IMR-90 (cell line): ENCODE data around the gene SNRNP40. TPM values are rescaled to one million over a fixed set of nuclear protein-coding genes. Genes with fewer than 3 reads are reported as not detected.

Source experiments
- ATAC-seq: fragments of 200-7000 bp; cut with Tn5 transposase; 2 replicates; pipeline ENCODE4 v1.9.1; 2020; ENCODE audit warnings: low read depth, mild to moderate bottlenecking, moderate library complexity
- BruUV-seq: library from RNA; stranded (reverse); fragments of 400-500 nt; replicated peaks from 2 replicates; lab custom pipeline; 2021; lab: Mats Ljungman, UMichigan
- CTCF ChIA-PET: fragments of 300-600 bp; formaldehyde crosslinking; extraction: SDS; loops from one replicate; lab custom pipeline; 2021; ENCODE audit warnings: antibody characterized with exemption; lab: Yijun Ruan, JAX
- POLR2A ChIA-PET: fragments of 300-600 bp; sonication (Branson Sonifier 250); formaldehyde crosslinking; loops from one replicate; lab custom pipeline; 2022; ENCODE audit warnings: antibody characterized with exemption; ENCODE audit not compliant: unreplicated experiment; lab: Charles Lee
- DNase-seq: peaks from one replicate; pipeline ENCODE4 v3.0.0; 2013
- H2AFZ ChIP-seq: replicated peaks from 2 replicates; pipeline ENCODE3; 2013; ENCODE audit warnings: low read length, mild to moderate bottlenecking; ENCODE audit not compliant: poor library complexity
- H2AK5ac ChIP-seq: 2 replicates; pipeline ENCODE4 v1.6.1; 2013; ENCODE audit warnings: low read depth, low read length, inconsistent platforms
- H2AK9ac ChIP-seq: replicated peaks from 2 replicates; pipeline ENCODE3; 2013; ENCODE audit warnings: mild to moderate bottlenecking, low read depth, low read length, moderate library complexity; ENCODE audit not compliant: poor library complexity
- H2BK120ac ChIP-seq: 2 replicates; pipeline ENCODE4 v1.6.1; 2013; ENCODE audit warnings: low read depth, low read length, inconsistent platforms
- H2BK15ac ChIP-seq: 3 replicates; pipeline ENCODE4 v1.6.1; 2013; ENCODE audit warnings: low read depth, low read length, inconsistent platforms
- H2BK20ac ChIP-seq: 2 replicates; pipeline ENCODE4 v1.6.1; 2013; ENCODE audit warnings: low read depth, mild to moderate bottlenecking, inconsistent platforms, low read length, moderate library complexity
- H2BK5ac ChIP-seq: 2 replicates; pipeline ENCODE4 v1.6.1; 2013; ENCODE audit warnings: mild to moderate bottlenecking, low read depth, low read length, inconsistent platforms; ENCODE audit not compliant: poor library complexity, severe bottlenecking
- H3K14ac ChIP-seq: replicated peaks from 2 replicates; pipeline ENCODE4 v1.6.1; 2013; ENCODE audit warnings: low read depth, low read length, inconsistent platforms
- H3K18ac ChIP-seq: 2 replicates; pipeline ENCODE4 v1.6.1; 2013; ENCODE audit warnings: low read depth, low read length, control low read depth
- H3K23ac ChIP-seq: 2 replicates; pipeline ENCODE4 v1.6.1; 2013; ENCODE audit warnings: low read depth, low read length, inconsistent platforms
- H3K27ac ChIP-seq: 2 replicates; pipeline ENCODE4 v1.5.1; 2013; ENCODE audit warnings: mild to moderate bottlenecking, control low read depth, low read length; ENCODE audit not compliant: insufficient read depth
- H3K27me3 ChIP-seq: 2 replicates; pipeline ENCODE4 v1.6.1; 2013; ENCODE audit warnings: low read length; ENCODE audit not compliant: control insufficient read depth, insufficient read depth
- H3K36me3 ChIP-seq: 2 replicates; pipeline ENCODE4 v1.6.1; 2013; ENCODE audit warnings: low read length, mixed read lengths; ENCODE audit not compliant: control insufficient read depth, insufficient read depth
- H3K4ac ChIP-seq: 2 replicates; pipeline ENCODE4 v1.6.1; 2013; ENCODE audit warnings: low read depth, low read length, inconsistent platforms
- H3K4me1 ChIP-seq: 2 replicates; pipeline ENCODE4 v1.6.1; 2013; ENCODE audit warnings: low read length, mixed read lengths; ENCODE audit not compliant: control insufficient read depth, insufficient read depth
- H3K4me2 ChIP-seq: 2 replicates; pipeline ENCODE4 v1.6.1; 2013; ENCODE audit warnings: low read depth, mild to moderate bottlenecking, control low read depth, low read length, moderate library complexity
- H3K4me3 ChIP-seq: 2 replicates; pipeline ENCODE4 v1.5.1; 2013; ENCODE audit warnings: low read depth, mild to moderate bottlenecking, control low read depth, low read length, moderate library complexity; ENCODE audit not compliant: insufficient read depth
- H3K56ac ChIP-seq: 2 replicates; pipeline ENCODE4 v1.6.1; 2013; ENCODE audit warnings: low read length, inconsistent platforms; ENCODE audit not compliant: insufficient read depth; ENCODE audit errors: extremely low read depth
- H3K79me1 ChIP-seq, 2 experiments: 2 replicates each; pipeline ENCODE4 v1.6.1; 2013; ENCODE audit warnings: low read length in 2 of 2, inconsistent platforms in 1 of 2, low read depth in 1 of 2
- H3K9ac ChIP-seq: 2 replicates; pipeline ENCODE4 v1.6.1; 2013; ENCODE audit warnings: low read depth, low read length, control low read depth
- H3K9me1 ChIP-seq: 2 replicates; pipeline ENCODE4 v1.6.1; 2013; ENCODE audit warnings: low read length, inconsistent platforms; ENCODE audit not compliant: insufficient read depth
- H3K9me3 ChIP-seq: 2 replicates; pipeline ENCODE4 v1.6.1; 2013; ENCODE audit warnings: low read length; ENCODE audit not compliant: control insufficient read depth, insufficient read depth
- H4K20me1 ChIP-seq: 2 replicates; pipeline ENCODE4 v1.6.1; 2013; ENCODE audit warnings: low read length, inconsistent platforms; ENCODE audit not compliant: insufficient read depth
- H4K5ac ChIP-seq: 2 replicates; pipeline ENCODE4 v1.6.1; 2013; ENCODE audit warnings: mild to moderate bottlenecking, low read depth, low read length, control low read depth
- H4K8ac ChIP-seq, 2 experiments: 2 replicates each; pipeline ENCODE4 v1.6.1; 2013; ENCODE audit warnings: low read depth in 2 of 2, low read length in 2 of 2, control low read depth in 1 of 2, inconsistent platforms in 1 of 2
- H4K91ac ChIP-seq: 2 replicates; pipeline ENCODE4 v1.6.1; 2013; ENCODE audit warnings: low read depth, low read length, inconsistent platforms; ENCODE audit not compliant: insufficient read depth
- BHLHE40 ChIP-seq: fragments of 150-350 bp; IDR thresholded peaks from 2 replicates; pipeline ENCODE4 v1.6.1; 2016; ENCODE audit warnings: mild to moderate bottlenecking, low read depth, low read length
- CHD1 ChIP-seq: IDR thresholded peaks from 2 replicates; pipeline ENCODE4 v1.6.1; 2012; ENCODE audit warnings: low read depth, low read length, improper control_type of control experiment
- FOS ChIP-seq: fragments of 150-350 bp; IDR thresholded peaks from 2 replicates; pipeline ENCODE4 v1.6.1; 2016; ENCODE audit warnings: low read depth, low read length
- MAFK ChIP-seq: IDR thresholded peaks from 2 replicates; pipeline ENCODE4 v1.6.1; 2012; ENCODE audit warnings: low read depth, low read length, improper control_type of control experiment
- MAZ ChIP-seq: IDR thresholded peaks from 2 replicates; pipeline ENCODE4 v1.6.1; 2012; ENCODE audit warnings: low read depth, mild to moderate bottlenecking, low read length, improper control_type of control experiment, moderate library complexity, borderline replicate concordance
- MXI1 ChIP-seq: IDR thresholded peaks from 2 replicates; pipeline ENCODE4 v1.6.1; 2012; ENCODE audit warnings: low read depth, mild to moderate bottlenecking, low read length, moderate library complexity, borderline replicate concordance
- NFE2L2 ChIP-seq: fragments of 150-350 bp; IDR thresholded peaks from 2 replicates; pipeline ENCODE4 v1.6.1; 2016; ENCODE audit warnings: low read depth, mild to moderate bottlenecking, low read length
- POLR2A ChIP-seq: IDR thresholded peaks from 2 replicates; pipeline ENCODE4 v1.6.1; 2012; ENCODE audit warnings: mild to moderate bottlenecking, low read depth, low read length
- RCOR1 ChIP-seq: IDR thresholded peaks from 2 replicates; pipeline ENCODE4 v1.6.1; 2012; ENCODE audit warnings: mild to moderate bottlenecking, low read length, improper control_type of control experiment; ENCODE audit not compliant: insufficient replicate concordance
- USF2 ChIP-seq: fragments of 150-350 bp; IDR thresholded peaks from 2 replicates; pipeline ENCODE4 v1.6.1; 2017; ENCODE audit warnings: mild to moderate bottlenecking, antibody characterized with exemption, low read length, low read depth
- WGBS, 2 experiments: methylation state at CpG; one replicate each; pipeline versions ENCODE4 v1.1.5 to v1.1.7; 2013; ENCODE audit warnings: missing lambda C conversion rate in 2 of 2; ENCODE audit not compliant: insufficient read length in 1 of 2; ENCODE audit errors: extremely low coverage in 2 of 2; 5-methylcytosine and 5-hydroxymethylcytosine counted together
- dilution Hi-C: fragments of 300-500 bp; cut with HindIII; formaldehyde crosslinking; loops from one replicate; pipeline ENCODE4 v1.14.3; 2018; ENCODE audit warnings: low sequenced_read_pairs; ENCODE audit not compliant: unreplicated experiment
- in situ Hi-C: fragments of 300-500 bp; cut with MboI; formaldehyde crosslinking; loops from 3 replicates; pipeline ENCODE4 v1.14.3; 2019; ENCODE audit warnings: low sequenced_read_pairs, inconsistent platforms, mixed read lengths
- intact Hi-C: fragments of 100-400 bp; cut with micrococcal nuclease; formaldehyde crosslinking; loops from 2 replicates; pipeline ENCODE4 v1.10.0; 2022
- polyA plus RNA-seq, 3 experiments: library from polyadenylated mRNA; depleted of rRNA; stranded (reverse); fragments of >200 nt; gene quantifications; 2 replicates each; pipeline ENCODE4 v1.2.3, GENCODE V29; 2012; ENCODE audit warnings: low replicate concordance in 1 of 3
- total RNA-seq: library from RNA; depleted of rRNA; stranded (reverse); fragments of >200 nt; gene quantifications from 2 replicates; pipeline ENCODE4 v1.2.3, GENCODE V29; 2012
- TF ChIP-seq, protein P1 (sequence below): fragments of 150-350 bp; IDR thresholded peaks from 2 replicates; pipeline ENCODE4 v1.6.1; 2016; ENCODE audit warnings: low read depth, mild to moderate bottlenecking, low read length, moderate library complexity, borderline replicate concordance

The SNRNP40 gene
- total and polyA plus RNA-seq, 2 of the 4 experiments (the other 2 are of a cell fraction), result 52.3 to 178 TPM

DNA sequence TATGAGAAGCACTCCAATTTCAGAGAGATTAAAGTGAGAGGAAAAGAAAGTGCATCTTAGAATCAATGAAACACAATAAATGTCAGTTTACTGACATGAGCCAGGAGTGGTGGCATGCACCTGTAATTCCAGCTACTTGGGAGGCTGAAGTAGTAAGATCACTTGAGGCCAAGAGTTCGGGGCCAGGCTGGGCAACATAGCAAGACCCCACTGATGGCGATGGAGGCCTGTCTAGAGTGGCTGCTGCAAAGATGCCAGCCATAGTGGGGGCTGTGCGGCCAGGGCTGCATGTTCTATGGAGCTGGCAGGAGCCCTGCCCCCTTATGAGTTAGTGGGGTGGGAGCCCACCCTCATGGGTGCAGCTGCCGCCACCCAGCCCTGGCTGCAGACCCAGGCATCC lies 27.5 kb upstream of the SNRNP40 start:
- Histone ChIP-seq H3K36me3 (peaks cover 13% of the 10 kb centered on the region), H3K4me1 (peaks cover 5% of the 10 kb centered on the region), H3K4me2 (no peak overlapping the region), H2BK20ac (no peak overlapping the region), H4K20me1 (no peaks in the 10 kb centered on the region), H3K9me1 (no peaks in the 10 kb centered on the region), H2BK120ac (no peak overlapping the region), H3K18ac (no peak overlapping the region), H3K27ac (no peak overlapping the region), H3K27me3 (no peaks in the 10 kb centered on the region), H3K9ac (no peak overlapping the region), H3K9me3 (no peaks in the 10 kb centered on the region), H2AK9ac (no peak overlapping the region), H3K79me1 (peaks cover 0 to 7% of the 10 kb centered on the region in 2 experiments; a peak in 2 of 4 replicates), H2AK5ac (no peak overlapping the region), H3K14ac (no peak overlapping the region), H3K4me3 (no peak overlapping the region), H3K56ac (no peak overlapping the region), H3K23ac (no peak overlapping the region), H2AFZ (no peak overlapping the region), H4K91ac (no peak overlapping the region), H3K4ac (no peak overlapping the region), H4K8ac (no peak overlapping the region), H2BK15ac (no peak overlapping the region), H4K5ac (no peak overlapping the region), H2BK5ac (no peak overlapping the region)
- no peak for DNase-seq
- TF ChIP-seq CHD1 (no peak), BHLHE40 (no peak), FOS (no peak), RCOR1 (no peak), POLR2A (no peak), USF2 (no peak), MAZ (no peak), MXI1 (no peak), MAFK (no peak), NFE2L2 (no peak)
- TF ChIP-seq, protein P1, sequence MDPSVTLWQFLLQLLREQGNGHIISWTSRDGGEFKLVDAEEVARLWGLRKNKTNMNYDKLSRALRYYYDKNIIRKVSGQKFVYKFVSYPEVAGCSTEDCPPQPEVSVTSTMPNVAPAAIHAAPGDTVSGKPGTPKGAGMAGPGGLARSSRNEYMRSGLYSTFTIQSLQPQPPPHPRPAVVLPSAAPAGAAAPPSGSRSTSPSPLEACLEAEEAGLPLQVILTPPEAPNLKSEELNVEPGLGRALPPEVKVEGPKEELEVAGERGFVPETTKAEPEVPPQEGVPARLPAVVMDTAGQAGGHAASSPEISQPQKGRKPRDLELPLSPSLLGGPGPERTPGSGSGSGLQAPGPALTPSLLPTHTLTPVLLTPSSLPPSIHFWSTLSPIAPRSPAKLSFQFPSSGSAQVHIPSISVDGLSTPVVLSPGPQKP, result no peak
- intact Hi-C loops (no loop called here), in situ Hi-C loops (no loop called here), dilution Hi-C loops (no loop called here)
- BruUV-seq, result no TSS peak
- ChIA-PET POLR2A (no interaction called here), CTCF (no interaction called here)
- ATAC-seq, result no peak
- 33% methylated on average over 1 of the region's 4 CpGs; no CpG with 5 or more reads in 1 of the 2 experiments for WGBS, 2 experiments
